HepG2 (cell line): ENCODE measurements around the gene SEZ6L. TPM values are rescaled to one million over a fixed set of nuclear protein-coding genes. Genes with fewer than 3 reads are reported as not detected.

Experiments
- ATAC-seq: fragments of 200-7000 bp; cut with Tn5 transposase; 3 replicates; pipeline ENCODE4 v1.9.1; 2020; ENCODE audit warnings: mild to moderate bottlenecking, moderate library complexity
- BruUV-seq: library from RNA; stranded (reverse); fragments of 400-500 nt; replicated peaks from 2 replicates; lab custom pipeline; 2021; lab: Mats Ljungman, UMichigan
- CTCF ChIA-PET: fragments of 300-600 bp; formaldehyde crosslinking; extraction: SDS; loops from one replicate; lab custom pipeline; 2021; ENCODE audit warnings: low total read pairs, inconsistent platforms, low intra/inter-chr PET ratio; lab: Yijun Ruan, JAX
- POLR2A ChIA-PET: fragments of 350-600 bp; sonication (Branson Sonifier 250); formaldehyde crosslinking; loops from one replicate; lab custom pipeline; 2020; ENCODE audit warnings: antibody characterized with exemption, inconsistent platforms; lab: Yijun Ruan, JAX
- DNase-seq: peaks from one replicate; pipeline ENCODE4 v3.0.0-alpha.2; 2015; ENCODE audit warnings: low spot score
- FAIRE-seq: peaks from 3 replicates; lab custom pipeline; 2011; peaks lifted over from hg19 to GRCh38; lab: Jason Lieb, UNC
- H2AFZ ChIP-seq: one replicate; pipeline ENCODE4 v1.6.1; 2011; ENCODE audit warnings: low read length, inconsistent platforms
- H3K27ac ChIP-seq: fragments of 300-600 bp; 3 replicates; pipeline ENCODE4 v1.8.0; 2011; ENCODE audit warnings: mixed run types, mild to moderate bottlenecking, mixed read lengths, low read length, inconsistent platforms; ENCODE audit not compliant: insufficient read depth; ENCODE audit errors: extremely low read length
- H3K27me3 ChIP-seq, 2 experiments: fragments of 200-600 bp in 1 of 2; 2 replicates in 1 of 2; 3 replicates in 1 of 2; pipeline versions ENCODE4 v1.6.0 to v1.8.0; 2011; ENCODE audit warnings: low read length in 2 of 2, mild to moderate bottlenecking in 2 of 2, moderate library complexity in 2 of 2, inconsistent platforms in 1 of 2; ENCODE audit not compliant: insufficient read depth in 2 of 2, control insufficient read depth in 1 of 2
- H3K36me3 ChIP-seq, 2 experiments: fragments of 200-600 bp in 1 of 2; replicated peaks in 1 of 2; 2 replicates in 1 of 2; 3 replicates in 1 of 2; pipeline versions ENCODE4 v1.5.1 to v1.8.0; 2011; ENCODE audit warnings: low read length in 2 of 2, inconsistent platforms in 1 of 2; ENCODE audit not compliant: insufficient read depth in 2 of 2, control insufficient read depth in 1 of 2
- H3K4me1 ChIP-seq: 2 replicates; pipeline ENCODE4 v1.5.1; 2012; ENCODE audit warnings: low read length, inconsistent platforms; ENCODE audit not compliant: insufficient read depth
- H3K4me2 ChIP-seq: 2 replicates; pipeline ENCODE4 v1.6.0; 2011; ENCODE audit warnings: low read depth, low read length, inconsistent platforms
- H3K4me3 ChIP-seq, 3 experiments: fragments of 200-600 bp in 1 of 3; sonication (generic), shearing (Covaris generic) in 1 of 3; replicated peaks in 1 of 3; 2 replicates each; pipeline ENCODE4 v1.5.1; 2011 to 2016; ENCODE audit warnings: low read length in 3 of 3, inconsistent platforms in 2 of 3, low read depth in 2 of 3, mild to moderate bottlenecking in 2 of 3, control low read depth in 1 of 3, mixed read lengths in 1 of 3; ENCODE audit not compliant: insufficient read depth in 1 of 3
- H3K79me2 ChIP-seq: one replicate; pipeline ENCODE4 v1.6.1; 2011; ENCODE audit warnings: low read length, inconsistent platforms; ENCODE audit not compliant: insufficient read depth
- H3K9ac ChIP-seq: 2 replicates; pipeline ENCODE4 v1.6.0; 2011; ENCODE audit warnings: mild to moderate bottlenecking, low read depth, low read length, inconsistent platforms; ENCODE audit not compliant: insufficient read depth
- H3K9me3 ChIP-seq: 2 replicates; pipeline ENCODE4 v1.5.1; 2012; ENCODE audit warnings: mild to moderate bottlenecking, low read length
- H4K20me1 ChIP-seq: 2 replicates; pipeline ENCODE4 v1.6.0; 2011; ENCODE audit warnings: inconsistent platforms, mild to moderate bottlenecking, low read length, moderate library complexity; ENCODE audit not compliant: insufficient read depth
- DNMT3B ChIP-seq: conservative IDR thresholded peaks from 2 replicates; pipeline ENCODE4 v1.6.1; 2016; ENCODE audit warnings: missing biosample characterization, control low read depth
- FOXA3 ChIP-seq: IDR thresholded peaks from 2 replicates; pipeline ENCODE4 v1.6.1; 2016; ENCODE audit warnings: missing genetic modification reagents, missing compliant biosample characterization
- HOXA9 ChIP-seq: sonication (generic); formaldehyde crosslinking; IDR thresholded peaks from 2 replicates; pipeline ENCODE4 v1.8.1; 2022; ENCODE audit warnings: missing genetic modification reagents, mild to moderate bottlenecking, moderate library complexity, borderline replicate concordance
- NFRKB ChIP-seq: fragments of 450-650 bp; IDR thresholded peaks from 2 replicates; pipeline ENCODE4 v1.6.1; 2017
- PCBP2 ChIP-seq: fragments of 200-400 bp; formaldehyde crosslinking; optimal IDR thresholded peaks from 2 replicates; pipeline ENCODE3; 2018; ENCODE audit warnings: low read length, low read depth; ENCODE audit not compliant: poor library complexity, severe bottlenecking
- SMC3 ChIP-seq: IDR thresholded peaks from 2 replicates; pipeline ENCODE4 v1.6.1; 2011; ENCODE audit warnings: low read length, improper control_type of control experiment
- STAG1 ChIP-seq: sonication (generic); formaldehyde crosslinking; IDR thresholded peaks from 2 replicates; pipeline ENCODE4 v1.4.0; 2020; ENCODE audit warnings: missing genetic modification reagents
- XRCC5 ChIP-seq: fragments of 200-400 bp; formaldehyde crosslinking; optimal IDR thresholded peaks from 2 replicates; pipeline ENCODE3; 2017; ENCODE audit warnings: mild to moderate bottlenecking, low read length
- ZMAT3 ChIP-seq: sonication (generic); formaldehyde crosslinking; conservative IDR thresholded peaks from 2 replicates; pipeline ENCODE4 v1.7.0; 2021; ENCODE audit warnings: missing genetic modification reagents
- ZNF12 ChIP-seq: sonication (generic); formaldehyde crosslinking; IDR thresholded peaks from 2 replicates; pipeline ENCODE4 v1.5.0; 2020; ENCODE audit warnings: missing genetic modification reagents
- ZNF282 ChIP-seq: fragments of 450-650 bp; IDR thresholded peaks from 2 replicates; pipeline ENCODE4 v1.6.1; 2018; ENCODE audit not compliant: partially characterized antibody
- ZNF629 ChIP-seq: sonication (generic); formaldehyde crosslinking; conservative IDR thresholded peaks from 2 replicates; pipeline ENCODE4 v1.5.0; 2020; ENCODE audit warnings: missing genetic modification reagents
- ZNF7 ChIP-seq: IDR thresholded peaks from 2 replicates; pipeline ENCODE4 v1.6.1; 2016; ENCODE audit warnings: missing biosample characterization, missing genetic modification reagents
- ZNF891 ChIP-seq: sonication (generic); formaldehyde crosslinking; IDR thresholded peaks from 2 replicates; pipeline ENCODE4 v1.5.0; 2020; ENCODE audit warnings: mild to moderate bottlenecking, missing genetic modification reagents
- WGBS: methylation state at CpG from one replicate; pipeline ENCODE4 v1.1.6; 2017; ENCODE audit warnings: low lambda C conversion rate; 5-methylcytosine and 5-hydroxymethylcytosine counted together
- in situ Hi-C: cut with HindIII; loops from 2 replicates; pipeline ENCODE4 v1.10.0; 2017; ENCODE audit warnings: low pct_unique_long_range_greater_than_20kb; ENCODE audit not compliant: extremely low pct_ligation_motif_present
- intact Hi-C: fragments of 100-400 bp; cut with micrococcal nuclease; formaldehyde crosslinking; loops from one replicate; pipeline ENCODE4 v1.10.0; 2022; ENCODE audit not compliant: unreplicated experiment
- polyA plus RNA-seq, 8 experiments: library from polyadenylated mRNA; depleted of rRNA in 3 of 8; stranded (reverse) in 7 of 8; unstranded in 1 of 8; fragments of >200 nt; fragmentation: Illumina TruSeq in 4 of 8; extraction: Trizol in 4 of 8; gene quantifications; 2 replicates each; pipeline versions ENCODE4 v1.2.1 to v1.2.3, GENCODE V29; 2011 to 2016; ENCODE audit warnings: low read depth in 4 of 8, missing spikeins in 1 of 8, mixed read lengths in 1 of 8; ENCODE audit not compliant: insufficient read depth in 1 of 8
- total RNA-seq, 5 experiments: library from RNA; depleted of rRNA; stranded (reverse); fragments of >200 nt; fragmentation: Illumina TruSeq; extraction: Trizol; gene quantifications; 2 replicates each; pipeline ENCODE4 v1.2.3, GENCODE V29; 2016; ENCODE audit warnings: low read depth in 1 of 5
- TF ChIP-seq, protein P1 (sequence below): sonication (generic); formaldehyde crosslinking; IDR thresholded peaks from 2 replicates; pipeline ENCODE4 v1.4.0; 2020; ENCODE audit warnings: mild to moderate bottlenecking, missing genetic modification reagents
- TF ChIP-seq, protein P2 (sequence below): sonication (generic); formaldehyde crosslinking; IDR thresholded peaks from 2 replicates; pipeline ENCODE4 v1.4.0; 2020; ENCODE audit warnings: mild to moderate bottlenecking, missing genetic modification reagents, borderline replicate concordance

Gene SEZ6L
- total and polyA plus RNA-seq, 2 of the 13 experiments (the other 11 are each of a cell fraction or from before 2014, with no cell fraction given), result not detected

DNA sequence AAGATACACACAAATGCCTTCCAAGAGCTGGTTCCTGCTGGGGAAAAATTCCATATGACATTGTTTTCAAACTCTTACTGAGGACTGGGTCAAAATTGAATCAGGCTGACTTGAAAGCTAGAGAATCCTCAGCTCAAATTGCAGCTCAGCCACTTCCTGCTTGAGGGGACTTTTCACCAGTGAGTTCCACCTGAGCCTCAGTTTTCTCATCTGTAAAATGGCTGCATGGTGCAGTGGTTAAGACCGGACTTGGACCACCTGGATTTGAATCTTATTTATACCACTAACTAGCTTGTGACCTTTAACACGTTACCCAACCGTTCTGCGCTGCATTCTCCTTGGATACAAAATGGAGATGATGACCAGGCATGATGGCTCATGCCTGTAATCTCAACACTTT lies 189.9 kb downstream of the SEZ6L start:
- Histone ChIP-seq H3K4me3 (no peak overlapping the region), H3K79me2 (no peaks in the 10 kb centered on the region), H3K4me2 (no peak overlapping the region), H3K27me3 (peaks cover 0 to 20% of the 10 kb centered on the region in 2 experiments; a peak in 3 of 5 replicates), H2AFZ (no peak overlapping the region), H3K9ac (no peak overlapping the region), H3K27ac (no peak overlapping the region), H3K36me3 (no peaks in the 10 kb centered on the region), H4K20me1 (no peaks in the 10 kb centered on the region), H3K4me1 (peaks cover 9% of the 10 kb centered on the region), H3K9me3 (no peaks in the 10 kb centered on the region)
- intact Hi-C loops (no loop called here), in situ Hi-C loops (no loop called here)
- TF ChIP-seq ZNF282 (no peak), FOXA3 (CRISPR knock-in tag) (no peak), ZNF891 (CRISPR knock-in tag) (no peak), DNMT3B (no peak), ZNF629 (CRISPR knock-in tag) (peak; percentile 71)
- TF ChIP-seq, protein P1, sequence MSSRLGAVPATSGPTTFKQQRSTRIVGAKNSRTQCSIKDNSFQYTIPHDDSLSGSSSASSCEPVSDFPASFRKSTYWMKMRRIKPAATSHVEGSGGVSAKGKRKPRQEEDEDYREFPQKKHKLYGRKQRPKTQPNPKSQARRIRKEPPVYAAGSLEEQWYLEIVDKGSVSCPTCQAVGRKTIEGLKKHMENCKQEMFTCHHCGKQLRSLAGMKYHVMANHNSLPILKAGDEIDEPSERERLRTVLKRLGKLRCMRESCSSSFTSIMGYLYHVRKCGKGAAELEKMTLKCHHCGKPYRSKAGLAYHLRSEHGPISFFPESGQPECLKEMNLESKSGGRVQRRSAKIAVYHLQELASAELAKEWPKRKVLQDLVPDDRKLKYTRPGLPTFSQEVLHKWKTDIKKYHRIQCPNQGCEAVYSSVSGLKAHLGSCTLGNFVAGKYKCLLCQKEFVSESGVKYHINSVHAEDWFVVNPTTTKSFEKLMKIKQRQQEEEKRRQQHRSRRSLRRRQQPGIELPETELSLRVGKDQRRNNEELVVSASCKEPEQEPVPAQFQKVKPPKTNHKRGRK (CRISPR knock-in tag), result no peak
- FAIRE-seq (no peak), DNase-seq (no peak), ATAC-seq (no peak)
- ChIA-PET POLR2A (no interaction called here), CTCF (no interaction called here)
- 44% methylated on average over 4 of the region's 4 CpGs for WGBS
- no TSS peak for BruUV-seq

DNA sequence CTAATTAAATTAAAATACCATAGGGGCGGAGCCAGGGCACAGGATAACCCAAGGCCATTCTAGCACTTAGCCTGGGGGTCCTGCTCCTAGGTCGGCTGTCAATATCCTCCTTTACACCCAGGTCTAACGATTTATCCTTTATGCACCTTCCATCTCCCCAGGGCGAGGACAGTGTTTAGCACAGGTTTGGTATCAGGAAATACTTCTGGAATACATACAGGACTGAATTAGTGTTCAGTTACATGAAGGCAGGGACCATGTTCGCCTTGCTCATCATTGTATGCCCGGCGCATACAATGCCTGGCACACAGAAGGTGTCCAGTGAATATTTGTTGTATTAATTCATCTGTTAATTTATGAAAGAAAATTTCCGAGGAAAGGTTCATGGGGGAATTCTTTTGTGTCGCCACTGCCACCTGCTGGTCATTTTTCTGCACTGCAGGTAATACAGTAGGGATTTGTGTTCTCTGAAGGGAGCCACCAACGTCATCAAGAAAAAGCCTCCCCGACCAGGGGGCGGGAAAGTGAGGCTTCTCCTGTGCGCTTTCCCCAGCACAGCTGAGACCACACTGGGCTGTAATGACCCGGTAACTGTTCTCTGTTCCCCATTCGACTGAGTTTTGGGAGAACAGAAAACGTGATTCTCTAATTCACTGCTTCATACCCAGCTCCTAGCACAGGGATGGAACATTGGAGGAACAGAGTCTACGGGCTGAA lies 191.1 kb downstream of the SEZ6L start:
- peak overlapping the region; percentile 64 for H3K4me2 ChIP-seq
- peaks cover 9% of the 10 kb centered on the region for H3K4me1 ChIP-seq
- 7% methylated on average over 17 of the region's 17 CpGs for WGBS
- no peaks in the 10 kb centered on the region for H3K9me3 ChIP-seq
- ATAC-seq (peak; percentile 83), FAIRE-seq (peak; percentile 68), DNase-seq (peak; percentile 78)
- no TSS peak for BruUV-seq
- peak overlapping the region in 1 of 3 experiments; percentile 24; a peak in 1 of 6 replicates for H3K4me3 ChIP-seq
- H3K79me2 ChIP-seq, result no peaks in the 10 kb centered on the region
- H4K20me1 ChIP-seq, result no peaks in the 10 kb centered on the region
- H3K9ac ChIP-seq, result peak overlapping the region; percentile 20; the same call in 1 of the 2 replicates
- in situ Hi-C loops (no loop called here), intact Hi-C loops (loop anchor here (5.0 kb wide), 1 partner anchor 307 kb away; no protein-coding TSS in a partner anchor)
- ChIA-PET POLR2A (no interaction called here), CTCF (no interaction called here)
- no peaks in the 10 kb centered on the region for H3K36me3 ChIP-seq
- H2AFZ ChIP-seq, result no peak overlapping the region
- no peak overlapping the region for H3K27ac ChIP-seq
- H3K27me3 ChIP-seq, result peaks cover 0 to 11% of the 10 kb centered on the region in 2 experiments; a peak in 2 of 5 replicates
- TF ChIP-seq PCBP2, result no peak
- TF ChIP-seq DNMT3B, result no peak
- TF ChIP-seq ZNF12 (CRISPR knock-in tag), result no peak
- peak; percentile 34 for TF ChIP-seq STAG1
- TF ChIP-seq ZNF7, result no peak
- TF ChIP-seq XRCC5, result peak; percentile 54
- TF ChIP-seq, protein P2, sequence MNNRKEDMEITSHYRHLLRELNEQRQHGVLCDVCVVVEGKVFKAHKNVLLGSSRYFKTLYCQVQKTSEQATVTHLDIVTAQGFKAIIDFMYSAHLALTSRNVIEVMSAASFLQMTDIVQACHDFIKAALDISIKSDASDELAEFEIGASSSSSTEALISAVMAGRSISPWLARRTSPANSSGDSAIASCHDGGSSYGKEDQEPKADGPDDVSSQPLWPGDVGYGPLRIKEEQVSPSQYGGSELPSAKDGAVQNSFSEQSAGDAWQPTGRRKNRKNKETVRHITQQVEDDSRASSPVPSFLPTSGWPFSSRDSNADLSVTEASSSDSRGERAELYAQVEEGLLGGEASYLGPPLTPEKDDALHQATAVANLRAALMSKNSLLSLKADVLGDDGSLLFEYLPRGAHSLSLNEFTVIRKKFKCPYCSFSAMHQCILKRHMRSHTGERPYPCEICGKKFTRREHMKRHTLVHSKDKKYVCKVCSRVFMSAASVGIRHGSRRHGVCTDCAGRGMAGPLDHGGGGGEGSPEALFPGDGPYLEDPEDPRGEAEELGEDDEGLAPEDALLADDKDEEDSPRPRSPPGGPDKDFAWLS (CRISPR knock-in tag), result no peak
- no peak for TF ChIP-seq HOXA9
- TF ChIP-seq ZMAT3 (CRISPR knock-in tag), result no peak
- peak; percentile 37; the same call in 1 of the 2 replicates for TF ChIP-seq SMC3
- no peak for TF ChIP-seq NFRKB
